GM19193 (cell line): Measurements from ENCODE around the gene TBX5.

Experiments
- POLR2A ChIP-seq: IDR thresholded peaks from 4 replicates; pipeline ENCODE4 v1.6.1; 2011; ENCODE audit not compliant: insufficient read depth, insufficient read length; ENCODE audit errors: extremely low read depth

TBX5 gene

DNA sequence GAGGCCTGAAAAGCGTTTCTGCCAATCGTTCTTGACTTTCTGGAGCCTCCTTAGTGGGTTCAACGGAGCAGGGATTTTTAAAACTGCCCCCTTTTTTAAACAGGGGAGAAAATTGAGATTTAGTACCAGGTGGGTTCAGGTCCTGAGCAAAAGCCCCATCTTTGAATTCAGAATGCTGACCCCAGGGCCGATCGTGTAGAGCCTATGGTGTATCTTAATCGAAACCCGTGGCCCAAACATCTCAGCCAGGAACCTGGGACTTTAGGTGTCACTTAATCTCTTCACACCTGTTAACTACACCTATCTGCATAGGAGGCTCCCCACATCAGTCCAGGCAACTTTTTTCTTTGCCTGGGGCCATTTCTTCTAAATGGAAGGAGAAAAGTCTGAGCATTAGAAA lies 6.4 kb upstream of the TBX5 start:
- TF ChIP-seq POLR2A = no peak

DNA sequence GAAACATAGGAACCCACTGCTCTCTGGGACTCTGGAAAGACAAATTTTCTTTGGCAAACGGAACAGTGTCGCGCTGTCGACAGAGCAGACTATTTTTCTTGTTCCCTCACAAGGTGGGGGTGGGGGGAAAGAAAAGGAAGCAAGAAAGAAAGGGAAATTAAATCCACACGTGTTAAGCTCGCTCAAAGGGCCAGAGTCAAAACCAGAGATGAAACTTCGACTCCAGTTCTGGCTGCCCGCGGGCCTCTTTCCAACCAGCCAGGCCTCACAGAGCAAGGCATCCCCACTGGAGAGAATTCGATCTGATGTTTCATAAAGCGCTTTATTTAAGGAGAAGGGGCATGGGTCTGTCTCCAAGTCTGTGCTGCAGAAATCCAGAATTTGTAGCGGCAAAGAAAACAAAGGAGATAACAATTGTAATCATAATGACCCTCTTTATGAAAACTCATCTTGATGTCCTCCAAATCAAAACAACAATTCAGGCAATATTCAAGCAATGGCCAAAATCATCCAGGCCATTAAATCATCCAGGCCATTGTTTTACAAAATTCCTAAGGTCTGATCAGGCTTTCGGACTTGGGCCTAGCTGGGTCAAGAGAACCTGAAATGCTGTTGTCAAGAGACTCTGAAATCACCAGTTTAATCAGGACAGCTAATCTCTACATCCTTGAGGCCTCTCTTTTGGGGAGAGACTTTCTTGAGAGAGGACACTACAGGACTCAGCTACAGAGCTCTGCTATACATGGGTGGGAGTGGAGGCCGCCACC lies 5.3 kb upstream of the TBX5 start:
- no peak for TF ChIP-seq POLR2A

DNA sequence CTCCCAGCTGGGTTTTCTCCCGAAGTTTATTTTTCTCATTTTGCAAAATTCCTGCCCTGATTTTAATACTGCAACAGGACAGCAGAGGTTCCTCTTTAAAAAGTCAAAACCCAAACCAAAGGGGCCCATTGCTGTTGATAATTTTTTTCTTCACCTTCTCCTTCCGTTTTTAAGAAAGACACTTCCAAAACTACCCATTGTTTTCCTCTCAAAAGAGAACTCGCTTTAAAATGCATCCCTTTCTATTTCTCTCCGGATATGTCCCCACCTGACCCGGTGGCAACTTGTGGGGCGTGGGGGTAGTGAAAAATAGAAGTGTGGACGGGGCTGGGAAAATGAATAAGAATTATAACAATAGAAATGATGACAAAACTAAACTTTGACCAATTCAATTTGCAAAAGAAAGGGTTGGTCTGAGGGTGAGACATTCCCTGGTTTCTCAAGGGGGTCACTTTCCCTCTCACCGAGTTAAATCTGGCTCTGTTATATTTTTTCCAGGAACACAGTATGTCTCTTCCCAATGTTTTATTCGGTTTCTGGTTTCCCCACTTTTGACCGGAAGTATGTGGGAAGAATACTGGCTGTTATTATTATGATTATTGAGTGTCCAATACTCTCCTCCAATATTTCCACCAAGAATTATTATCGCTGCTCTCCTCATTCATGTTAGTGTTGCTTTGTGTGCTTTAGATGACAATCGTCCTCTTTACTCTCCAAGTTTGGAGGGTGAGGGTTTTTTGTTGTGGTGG lies 4.1 kb upstream of the TBX5 start:
- no peak for TF ChIP-seq POLR2A

DNA sequence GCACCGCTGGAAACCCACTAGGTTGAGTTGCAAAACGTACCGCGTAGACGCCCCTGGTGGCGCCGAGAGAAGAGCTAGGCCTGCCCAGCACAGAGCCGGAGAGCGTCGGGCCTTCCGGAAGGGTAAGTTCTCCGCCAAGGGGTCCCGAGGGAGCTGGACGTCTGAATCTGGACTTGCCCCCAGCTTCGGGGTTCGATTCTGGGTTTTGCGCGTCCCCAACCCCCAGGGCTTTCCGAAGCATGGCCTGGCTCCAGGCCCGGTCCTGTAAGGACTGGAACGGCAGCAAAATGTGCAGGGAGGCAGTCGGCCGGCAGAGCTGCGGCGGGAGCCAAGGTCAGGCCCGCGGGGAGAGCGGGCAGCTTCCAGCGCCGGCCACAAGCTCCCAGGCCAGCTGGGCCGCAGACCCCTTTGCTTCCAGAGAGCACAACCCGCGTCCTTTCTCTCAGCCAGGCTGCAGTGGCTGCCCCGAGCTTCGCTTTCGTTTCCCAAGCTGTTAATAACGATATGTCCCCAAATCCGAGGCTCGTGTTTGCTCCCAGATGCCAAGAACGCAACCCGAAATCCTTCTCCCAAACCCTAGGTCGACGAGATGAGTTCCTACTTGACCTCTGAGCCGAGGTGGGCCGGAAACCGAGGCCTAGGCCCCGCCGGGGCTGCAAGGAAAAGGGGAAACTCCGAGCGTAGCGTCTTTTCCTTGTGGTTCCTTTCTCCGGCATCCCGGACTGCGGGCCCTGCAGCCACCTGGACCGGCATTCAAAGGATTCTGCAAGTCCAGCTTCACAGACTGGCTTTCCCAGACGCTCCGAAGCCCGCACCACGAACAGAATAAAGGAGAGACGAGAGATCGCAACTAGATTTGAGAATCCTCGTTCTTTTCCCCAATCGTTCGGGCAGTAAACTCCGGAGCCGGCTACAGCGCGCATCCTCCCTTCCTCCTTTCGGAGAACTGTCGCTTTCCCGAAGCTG lies 3.2 kb upstream of the TBX5 start:
- no peak for TF ChIP-seq POLR2A

DNA sequence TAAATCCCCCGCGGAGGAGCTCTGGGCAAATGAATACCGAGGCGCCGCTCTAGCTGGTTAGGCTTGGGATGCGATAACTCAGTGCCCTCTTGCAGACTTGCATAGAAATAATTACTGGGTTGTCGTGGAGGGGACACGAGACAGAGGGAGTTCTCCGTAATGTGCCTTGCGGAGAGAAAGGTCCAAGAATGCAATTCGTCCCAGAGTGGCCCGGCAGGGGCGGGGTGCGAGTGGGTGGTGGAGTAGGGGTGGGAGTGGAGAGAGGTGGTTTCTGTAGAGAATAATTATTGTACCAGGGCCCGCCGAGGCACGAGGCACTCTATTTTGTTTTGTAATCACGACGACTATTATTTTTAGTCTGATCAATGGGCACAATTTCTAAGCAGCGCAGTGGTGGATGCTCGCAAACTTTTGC lies 2.5 kb upstream of the TBX5 start:
- no peak for TF ChIP-seq POLR2A

DNA sequence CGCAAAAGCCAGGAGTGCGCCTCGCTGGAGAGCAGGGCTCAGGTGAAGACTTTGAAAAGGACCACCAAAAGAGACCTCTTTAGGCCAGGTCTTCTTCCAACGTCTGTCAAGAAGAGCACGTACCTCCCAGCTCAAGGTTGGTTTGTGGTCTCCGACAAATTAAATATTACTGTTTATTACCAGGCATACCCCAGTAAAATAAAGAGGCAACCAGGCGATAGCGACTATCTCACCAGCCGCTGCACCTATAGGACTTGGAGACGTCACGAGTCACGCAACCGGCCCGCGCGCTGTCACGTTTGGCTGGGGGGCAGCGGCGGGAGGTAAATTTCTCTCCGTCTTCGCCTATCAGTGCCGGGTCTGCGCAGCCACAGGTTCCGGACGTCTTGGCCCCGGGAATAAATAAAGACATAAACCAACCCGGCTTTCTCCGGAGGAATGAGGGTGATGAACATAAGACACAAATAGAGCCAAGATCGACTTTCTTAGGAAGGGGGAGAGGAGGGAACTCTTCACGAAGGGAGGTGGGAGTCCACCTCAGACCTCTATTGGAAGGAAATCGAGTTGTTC lies 2.0 kb upstream of the TBX5 start:
- TF ChIP-seq POLR2A = no peak

DNA sequence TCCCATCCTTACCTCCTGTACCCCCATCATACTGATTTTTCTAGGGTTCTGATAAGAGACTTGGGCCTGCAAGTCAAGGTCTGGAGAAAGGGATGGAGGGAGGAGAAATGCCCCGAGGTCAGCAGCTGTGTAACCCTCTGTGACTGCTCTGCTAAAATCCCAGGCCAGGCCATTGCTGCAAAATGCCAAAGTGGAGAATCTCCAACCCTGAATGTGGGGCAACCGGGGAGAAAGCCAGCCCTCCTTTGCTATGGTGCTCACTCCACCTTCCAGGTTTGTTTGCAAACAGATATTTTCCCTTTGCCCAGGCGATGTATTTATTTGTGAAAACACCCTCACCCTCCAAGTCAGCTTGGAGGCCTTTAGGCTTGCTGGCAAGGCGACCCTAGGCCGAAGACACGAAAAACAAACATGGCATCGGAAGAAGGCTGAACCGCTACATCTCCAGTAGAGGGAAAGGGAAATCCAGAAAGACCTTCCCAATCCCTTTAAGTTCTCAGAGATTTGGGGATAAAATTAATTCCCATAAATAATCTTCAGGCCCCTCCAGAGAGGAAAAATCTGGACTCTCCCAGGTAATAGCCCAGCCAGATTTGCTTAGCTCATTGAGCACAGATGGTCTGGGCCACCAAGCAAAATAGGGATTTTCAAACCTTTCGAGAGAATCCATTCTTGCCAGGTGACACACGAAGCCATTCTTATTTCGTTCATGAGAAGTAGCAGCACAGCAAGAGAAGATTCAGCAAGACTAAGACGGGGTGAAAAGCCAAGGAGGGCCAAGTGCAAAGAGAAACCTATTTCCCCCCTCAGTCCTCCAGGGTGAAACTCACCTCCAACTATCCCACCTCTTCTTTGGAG lies 1.3 kb upstream of the TBX5 start:
- no peak for TF ChIP-seq POLR2A

DNA sequence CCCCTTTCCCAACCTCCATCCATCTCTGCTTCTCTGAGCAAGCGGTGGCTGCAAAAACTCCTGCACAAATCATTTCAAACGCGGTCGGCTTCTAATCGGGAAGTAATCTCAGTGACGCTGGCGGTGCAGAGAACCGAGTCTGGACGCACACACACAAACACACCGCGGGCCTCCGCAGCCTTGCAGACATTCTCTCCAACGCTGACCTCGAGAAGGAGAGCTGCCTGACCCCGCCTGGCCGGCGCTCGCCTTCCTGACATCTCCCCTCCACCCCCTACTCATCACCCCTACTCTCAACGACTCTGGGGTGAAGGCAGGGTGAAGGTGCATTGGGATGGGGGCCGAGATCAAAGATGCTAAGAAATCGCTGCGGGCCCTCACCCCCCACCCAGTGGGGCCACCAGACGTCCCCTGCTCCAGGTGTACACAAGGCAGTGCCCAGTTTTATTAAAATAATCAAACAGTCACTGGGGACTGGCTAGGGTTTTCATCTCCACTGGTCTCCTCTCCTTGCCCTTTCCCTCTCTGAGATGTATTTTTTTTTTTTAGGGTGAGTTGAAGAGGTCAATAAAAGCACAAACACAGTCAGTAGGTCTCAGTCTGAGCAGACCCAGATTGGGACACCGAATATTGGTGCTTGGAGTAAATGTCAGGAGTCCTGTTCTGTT lies 506 bp upstream of the TBX5 start:
- TF ChIP-seq POLR2A = no peak

DNA sequence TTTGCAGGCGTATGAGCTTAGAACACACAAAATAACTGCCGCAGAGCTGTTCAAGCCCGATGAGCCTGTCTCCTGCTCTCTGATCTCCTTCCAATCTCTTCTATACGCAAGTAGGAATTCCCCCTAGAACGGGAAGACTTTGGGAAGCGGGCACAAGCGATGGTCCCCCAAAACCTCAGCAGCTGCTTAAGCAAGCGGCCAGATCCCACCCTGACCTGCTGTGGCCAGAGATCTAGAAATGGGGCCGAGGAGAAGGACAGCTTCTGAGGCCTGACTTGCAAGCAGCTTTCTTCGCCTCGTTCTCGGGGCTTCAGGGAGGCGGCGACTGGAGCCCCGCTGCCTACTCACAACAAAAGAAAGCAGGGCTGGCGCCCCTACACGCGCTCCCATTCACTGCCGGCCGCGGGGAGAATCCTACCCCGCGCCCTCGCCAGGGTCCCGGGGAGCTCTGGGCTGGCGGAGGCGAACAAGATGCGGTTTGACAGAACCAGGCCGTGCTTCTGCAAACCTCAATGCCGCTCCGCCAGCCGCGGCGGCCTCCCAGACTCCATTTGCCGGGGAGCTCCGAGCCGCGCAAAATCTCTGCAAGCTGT lies 922 bp downstream of the TBX5 start:
- TF ChIP-seq POLR2A = no peak

DNA sequence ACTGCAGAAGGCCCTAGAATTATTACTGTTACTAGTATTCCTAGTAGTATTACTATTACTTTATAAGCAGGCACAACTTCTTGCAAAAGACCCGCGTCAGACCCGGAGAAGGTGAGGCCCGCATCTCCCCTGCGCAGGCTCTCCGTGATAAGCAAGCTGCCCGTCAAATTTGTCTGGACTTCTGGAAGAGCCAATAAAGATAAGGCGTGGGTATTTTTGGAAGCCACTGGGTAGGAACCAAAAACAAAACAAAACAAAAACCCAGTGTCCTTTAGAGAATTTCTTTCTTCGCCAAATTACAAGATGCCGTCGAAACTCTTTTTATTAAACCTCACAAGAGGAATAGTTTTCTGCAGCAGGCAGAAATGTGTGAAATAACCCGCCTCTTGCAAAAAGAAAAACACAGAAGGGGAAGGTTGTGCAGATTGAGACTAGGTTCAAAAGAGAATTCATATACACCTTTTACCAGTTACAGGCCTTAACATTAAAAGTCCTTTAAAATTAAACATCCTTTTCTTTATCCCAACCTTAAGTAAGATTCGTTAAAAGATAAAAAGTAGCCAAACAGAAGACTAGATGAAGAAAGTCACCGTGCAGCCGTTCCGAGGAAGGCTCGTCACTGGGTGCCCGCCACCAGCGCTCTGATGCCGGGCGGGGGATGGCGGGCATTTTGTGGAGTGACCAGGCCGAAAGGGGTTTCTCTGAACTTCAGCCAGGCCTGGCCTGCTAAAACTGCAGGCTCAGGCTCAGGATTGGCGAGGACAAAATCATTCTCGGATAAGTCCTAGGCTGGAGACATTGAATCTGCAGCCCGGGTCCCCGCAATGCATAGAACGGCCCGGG lies 1.6 kb downstream of the TBX5 start:
- no peak for TF ChIP-seq POLR2A

DNA sequence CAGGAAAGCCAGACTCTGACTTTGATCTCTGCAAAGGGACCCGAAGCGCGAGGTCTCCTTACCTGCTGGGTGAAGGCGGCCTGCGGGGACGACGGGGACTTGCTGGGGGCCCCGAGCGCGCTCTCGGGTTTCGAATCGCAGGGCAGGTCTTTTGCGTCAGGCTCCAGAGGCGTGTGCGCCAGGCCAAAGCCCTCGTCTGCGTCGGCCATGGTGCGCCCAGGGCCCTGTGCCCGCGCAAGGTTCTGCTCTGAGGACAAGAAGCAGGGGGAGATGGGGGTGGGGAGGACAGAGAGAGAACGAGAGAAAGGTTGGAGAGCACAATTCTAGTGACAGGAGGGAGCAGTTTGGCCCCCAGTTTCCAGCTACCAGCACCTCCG lies 2.3 kb downstream of the TBX5 start:
- no peak for TF ChIP-seq POLR2A

DNA sequence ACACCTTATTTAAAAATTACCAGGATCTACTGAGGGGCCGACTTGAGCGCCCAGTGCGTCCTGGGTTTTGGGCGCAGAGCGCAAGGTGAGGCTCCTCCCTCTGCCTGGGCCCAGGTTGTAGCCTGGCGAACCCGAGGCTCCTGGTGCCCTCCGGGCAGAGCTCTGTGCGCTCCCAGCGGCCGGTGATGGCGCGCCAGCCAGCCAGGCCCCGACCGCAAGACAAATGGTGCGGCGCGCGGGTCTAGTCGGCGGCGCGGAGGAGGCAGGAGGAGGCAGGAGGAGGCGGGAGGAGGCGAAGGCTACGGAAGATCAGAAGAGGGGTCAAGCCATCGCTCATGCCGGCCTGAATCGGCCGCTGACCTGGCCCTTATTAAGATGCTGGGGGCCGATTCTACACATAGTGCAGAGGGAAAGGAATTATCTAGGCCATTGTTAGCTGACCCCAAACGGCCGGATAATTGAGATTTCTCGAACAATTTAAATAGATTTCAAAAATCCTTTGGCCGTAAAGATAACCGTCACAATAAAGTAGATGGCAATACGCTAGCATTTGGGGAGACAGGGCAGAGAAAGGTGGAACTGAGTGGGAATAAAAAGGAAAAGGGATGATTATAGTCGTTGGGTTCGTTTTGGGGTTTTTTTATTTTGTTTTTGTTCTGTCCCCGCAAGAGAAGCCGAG lies 2.8 kb downstream of the TBX5 start:
- TF ChIP-seq POLR2A = no peak
